ENCODE measurements around the gene AGBL2.
A peak's percentile ranks its signal among the peaks of the same experiment; 100 is the strongest.
"Not testable (repeated sequence)": the region's sequence is repeated elsewhere in the genome, so short reads cannot be mapped to it uniquely, and the experiment has no call there.

The AGBL2 gene

DNA sequence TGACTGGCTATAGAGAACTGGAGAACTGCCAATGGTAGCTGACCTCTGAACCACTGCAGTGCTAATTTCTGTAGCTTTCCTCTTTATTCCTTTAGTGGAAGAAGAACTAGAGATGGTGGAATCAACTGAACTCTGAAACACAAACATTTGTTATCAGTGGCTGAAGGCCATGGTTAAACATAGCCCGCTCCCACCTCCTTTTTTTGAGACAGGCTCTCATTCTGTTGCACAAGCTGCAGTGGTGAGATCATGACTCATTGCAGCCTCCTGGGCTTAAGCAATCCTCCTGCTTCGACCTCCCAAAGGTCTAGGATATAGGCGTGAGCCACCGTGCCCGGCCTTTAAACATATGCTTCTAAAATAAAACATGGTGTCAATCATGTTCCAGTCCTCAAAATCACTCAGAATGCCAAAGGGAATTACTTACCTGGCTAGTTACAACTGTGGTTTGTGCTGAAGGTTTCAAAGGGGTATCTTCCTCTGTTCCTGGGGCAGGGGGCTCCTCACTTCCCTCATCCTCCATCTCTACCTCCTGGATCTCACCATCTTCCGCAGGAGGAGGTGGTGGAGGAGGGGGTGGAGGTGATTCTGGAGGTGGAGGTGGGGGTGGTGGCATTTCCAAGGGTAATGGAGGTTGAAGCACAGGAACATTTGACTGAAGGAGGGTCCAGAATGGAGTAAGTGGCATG is 9.0 kb upstream of the AGBL2 start:
- Mint-ChIP-seq H3K36me3 (ENCODE audit: insufficient read depth) (peaks cover 82% of the 10 kb centered on the region), H3K4me1 (no peaks in the 10 kb centered on the region), H3K27me3 (no peaks in the 10 kb centered on the region), H3K4me3 (no peak overlapping the region), H3K9me3 (no peaks in the 10 kb centered on the region), H3K27ac (ENCODE audit: low read depth) (no peak overlapping the region)
- ATAC-seq (replicated peaks; ENCODE audit: extremely low read depth, poor library complexity, severe bottlenecking) = no peak
- DNase-seq (ENCODE audit: low spot score in 2 of 2) = no peak

DNA sequence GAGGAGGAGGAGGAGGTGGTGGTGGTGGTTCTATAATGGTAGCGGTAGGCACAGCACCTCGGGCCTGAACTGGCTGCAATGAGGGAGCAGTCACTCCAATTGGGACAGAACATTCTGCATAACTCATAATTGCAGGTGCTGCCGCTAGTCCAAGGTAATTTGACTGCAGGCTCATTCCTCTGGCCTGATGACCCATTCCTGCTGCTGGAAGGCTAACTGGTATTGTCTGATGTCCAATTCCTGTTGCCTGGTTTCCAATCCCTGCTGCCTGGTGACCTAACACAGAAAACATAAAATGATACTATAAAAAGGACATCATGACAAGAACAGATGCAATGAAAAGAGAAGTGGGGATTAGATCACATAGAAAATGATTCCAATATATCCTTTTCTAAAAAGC is 7.9 kb upstream of the AGBL2 start:
- DNase-seq (ENCODE audit: low spot score in 2 of 2) (no peak), ATAC-seq (replicated peaks; ENCODE audit: extremely low read depth, poor library complexity, severe bottlenecking) (no peak)
- no peaks in the 10 kb centered on the region for H3K9me3 Mint-ChIP-seq
- peaks cover 82% of the 10 kb centered on the region for H3K36me3 Mint-ChIP-seq (ENCODE audit: insufficient read depth)
- H3K4me3 Mint-ChIP-seq = no peak overlapping the region
- no peak overlapping the region for H3K27ac Mint-ChIP-seq (ENCODE audit: low read depth)
- no peaks in the 10 kb centered on the region for H3K27me3 Mint-ChIP-seq
- no peaks in the 10 kb centered on the region for H3K4me1 Mint-ChIP-seq

DNA sequence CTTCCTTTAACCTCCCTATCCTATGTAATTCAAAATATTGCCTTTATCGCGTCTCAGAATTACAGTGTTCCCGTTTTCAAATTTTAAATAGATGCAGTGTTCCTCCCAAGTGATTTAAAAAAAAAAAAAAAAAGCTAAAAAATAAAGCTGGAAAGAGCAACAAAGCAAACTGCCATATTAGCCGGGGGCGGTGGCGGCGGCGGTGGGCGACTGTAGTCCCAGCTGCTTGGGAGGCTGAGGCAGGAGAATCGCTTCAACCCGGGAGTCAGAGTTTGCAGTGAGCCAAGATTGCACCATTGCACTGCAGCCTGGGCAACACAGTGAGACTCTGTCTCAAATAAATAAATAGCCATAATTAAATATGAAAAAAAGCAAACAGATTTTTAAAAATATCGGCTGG is 5.5 kb upstream of the AGBL2 start:
- peaks cover 76% of the 10 kb centered on the region for H3K36me3 Mint-ChIP-seq (ENCODE audit: insufficient read depth)
- ATAC-seq (replicated peaks; ENCODE audit: extremely low read depth, poor library complexity, severe bottlenecking) (no peak), DNase-seq (ENCODE audit: low spot score in 2 of 2) (no peak)
- H3K4me3 Mint-ChIP-seq = no peak overlapping the region
- no peaks in the 10 kb centered on the region for H3K27me3 Mint-ChIP-seq
- no peak overlapping the region for H3K27ac Mint-ChIP-seq (ENCODE audit: low read depth)
- H3K4me1 Mint-ChIP-seq = peaks cover under 1% of the 10 kb centered on the region
- H3K9me3 Mint-ChIP-seq = no peaks in the 10 kb centered on the region

DNA sequence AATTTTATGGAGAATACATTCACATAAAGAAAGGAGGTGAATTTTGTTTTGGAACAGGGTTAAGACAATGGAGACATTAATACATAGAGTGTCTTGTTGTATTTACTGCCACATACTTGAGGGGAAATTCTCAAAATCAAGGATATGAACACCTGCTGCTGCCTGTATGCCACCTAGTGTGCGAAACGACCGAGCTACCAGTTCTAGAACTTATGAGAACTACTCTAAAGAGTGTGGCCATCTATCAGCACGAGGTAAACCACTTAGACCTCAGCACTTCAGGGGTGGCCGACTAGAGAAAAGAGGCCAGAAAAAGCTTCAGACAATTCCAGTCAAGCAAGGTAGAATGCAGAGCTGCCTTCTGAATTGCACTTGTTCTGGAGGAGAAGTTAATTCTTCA is 1.5 kb upstream of the AGBL2 start:
- ATAC-seq (replicated peaks; ENCODE audit: extremely low read depth, poor library complexity, severe bottlenecking) (no peak), DNase-seq (ENCODE audit: low spot score in 2 of 2) (no peak)
- Mint-ChIP-seq H3K4me3 (no peak overlapping the region), H3K27ac (ENCODE audit: low read depth) (no peak overlapping the region), H3K4me1 (peaks cover 13% of the 10 kb centered on the region), H3K9me3 (no peaks in the 10 kb centered on the region), H3K27me3 (no peaks in the 10 kb centered on the region), H3K36me3 (ENCODE audit: insufficient read depth) (peaks cover 48% of the 10 kb centered on the region)

GRCh38 chr11:47714554-47715081 is 551 bp downstream of the AGBL2 start:
- H3K4me1 Mint-ChIP-seq = peaks cover 13% of the 10 kb centered on the region
- H3K27ac Mint-ChIP-seq (ENCODE audit: low read depth) = peak overlapping the region; percentile 94
- H3K4me3 Mint-ChIP-seq = peak overlapping the region; percentile 93
- H3K36me3 Mint-ChIP-seq (ENCODE audit: insufficient read depth) = peaks cover 34% of the 10 kb centered on the region
- no peaks in the 10 kb centered on the region for H3K9me3 Mint-ChIP-seq
- ATAC-seq (replicated peaks; ENCODE audit: extremely low read depth, poor library complexity, severe bottlenecking) (peak; percentile 22), DNase-seq (ENCODE audit: low spot score in 2 of 2) (no peak)
- no peaks in the 10 kb centered on the region for H3K27me3 Mint-ChIP-seq

DNA sequence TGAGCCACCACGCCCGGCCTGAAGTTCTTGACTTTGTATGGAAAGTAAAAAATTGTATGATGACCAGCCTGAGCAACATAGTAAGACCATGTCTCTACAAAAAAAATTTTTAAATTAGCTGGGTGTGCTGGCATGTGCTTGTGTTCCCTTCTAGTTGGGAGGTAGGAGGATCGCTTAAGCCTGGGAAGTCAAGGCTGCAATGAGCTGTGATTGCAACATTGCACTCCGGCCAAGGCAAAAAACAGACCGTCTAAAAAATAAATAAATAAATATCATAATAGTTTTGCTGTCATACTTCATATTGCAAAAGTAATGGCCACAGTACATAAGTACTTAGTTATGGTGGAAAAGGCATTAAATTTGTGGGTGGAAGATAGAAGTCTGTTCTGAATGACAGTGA is 3.4 kb downstream of the AGBL2 start:
- Mint-ChIP-seq H3K27ac (ENCODE audit: low read depth) (no peak overlapping the region), H3K9me3 (no peaks in the 10 kb centered on the region), H3K27me3 (no peaks in the 10 kb centered on the region), H3K4me3 (no peak overlapping the region), H3K4me1 (peaks cover 13% of the 10 kb centered on the region), H3K36me3 (ENCODE audit: insufficient read depth) (peaks cover 10% of the 10 kb centered on the region)
- no peak for DNase-seq (ENCODE audit: low spot score in 2 of 2)
- ATAC-seq (replicated peaks; ENCODE audit: extremely low read depth, poor library complexity, severe bottlenecking) = no peak

DNA sequence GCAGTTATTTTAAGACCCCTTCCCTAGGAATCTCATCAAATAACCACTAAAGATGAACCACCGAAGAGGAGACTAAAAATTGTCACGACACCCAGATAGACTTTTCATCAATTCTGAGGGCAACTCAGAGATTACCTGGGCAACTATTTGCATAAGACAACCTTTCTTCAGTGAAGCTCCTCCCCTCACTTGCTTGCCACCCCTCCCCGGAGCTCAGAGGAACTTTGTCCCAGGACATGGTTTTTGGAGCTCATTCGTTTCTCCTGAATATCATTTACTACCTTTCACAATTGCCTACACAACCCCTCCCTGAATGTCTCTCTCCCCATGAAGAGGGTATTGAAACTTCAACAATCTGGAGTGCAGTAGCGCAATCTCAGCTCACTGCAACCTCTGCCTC is 3.9 kb downstream of the AGBL2 start:
- H3K9me3 Mint-ChIP-seq = no peaks in the 10 kb centered on the region
- no peak overlapping the region for H3K27ac Mint-ChIP-seq (ENCODE audit: low read depth)
- no peak overlapping the region for H3K4me3 Mint-ChIP-seq
- peaks cover 13% of the 10 kb centered on the region for H3K4me1 Mint-ChIP-seq
- ATAC-seq (replicated peaks; ENCODE audit: extremely low read depth, poor library complexity, severe bottlenecking) (no peak), DNase-seq (ENCODE audit: low spot score in 2 of 2) (no peak)
- no peaks in the 10 kb centered on the region for H3K27me3 Mint-ChIP-seq
- H3K36me3 Mint-ChIP-seq (ENCODE audit: insufficient read depth) = peaks cover 10% of the 10 kb centered on the region

- H3K27me3 Mint-ChIP-seq; H3K4me1 Mint-ChIP-seq; H3K9me3 Mint-ChIP-seq; H3K4me3 Mint-ChIP-seq; ATAC-seq (replicated peaks; ENCODE audit: extremely low read depth, poor library complexity, severe bottlenecking); H3K36me3 Mint-ChIP-seq (ENCODE audit: insufficient read depth); DNase-seq (ENCODE audit: low spot score in 2 of 2); H3K27ac Mint-ChIP-seq (ENCODE audit: low read depth): not testable (repeated sequence)
These were observed 7.8 kb downstream of the AGBL2 start for GRCh38 chr11:47707275-47707786.

GRCh38 chr11:47705721-47706120 is 9.4 kb downstream of the AGBL2 start:
- ATAC-seq (replicated peaks; ENCODE audit: extremely low read depth, poor library complexity, severe bottlenecking) (no peak), DNase-seq (ENCODE audit: low spot score in 2 of 2) (no peak)
- Mint-ChIP-seq H3K4me3 (no peak overlapping the region), H3K4me1 (no peaks in the 10 kb centered on the region), H3K9me3 (no peaks in the 10 kb centered on the region), H3K27ac (ENCODE audit: low read depth) (peak overlapping the region; percentile 73), H3K36me3 (ENCODE audit: insufficient read depth) (no peaks in the 10 kb centered on the region), H3K27me3 (no peaks in the 10 kb centered on the region)

- H3K4me3 Mint-ChIP-seq = no peak overlapping the region
- H3K36me3 Mint-ChIP-seq (ENCODE audit: insufficient read depth) = no peaks in the 10 kb centered on the region
- DNase-seq (ENCODE audit: low spot score in 2 of 2) (no peak), ATAC-seq (replicated peaks; ENCODE audit: extremely low read depth, poor library complexity, severe bottlenecking) (no peak)
- no peaks in the 10 kb centered on the region for H3K9me3 Mint-ChIP-seq
- H3K4me1 Mint-ChIP-seq = no peaks in the 10 kb centered on the region
- H3K27ac Mint-ChIP-seq (ENCODE audit: low read depth) = no peak overlapping the region
- H3K27me3 Mint-ChIP-seq = no peaks in the 10 kb centered on the region
These were observed 23.2 kb downstream of the AGBL2 start for GRCh38 chr11:47691979-47692378.

- Mint-ChIP-seq H3K27me3 (no peaks in the 10 kb centered on the region), H3K4me1 (no peaks in the 10 kb centered on the region), H3K9me3 (no peaks in the 10 kb centered on the region), H3K36me3 (ENCODE audit: insufficient read depth) (no peaks in the 10 kb centered on the region), H3K4me3 (no peak overlapping the region), H3K27ac (ENCODE audit: low read depth) (no peak overlapping the region)
- DNase-seq (ENCODE audit: low spot score in 2 of 2) (no peak), ATAC-seq (replicated peaks; ENCODE audit: extremely low read depth, poor library complexity, severe bottlenecking) (no peak)
These were observed 25.7 kb downstream of the AGBL2 start for GRCh38 chr11:47689480-47689879.

DNA sequence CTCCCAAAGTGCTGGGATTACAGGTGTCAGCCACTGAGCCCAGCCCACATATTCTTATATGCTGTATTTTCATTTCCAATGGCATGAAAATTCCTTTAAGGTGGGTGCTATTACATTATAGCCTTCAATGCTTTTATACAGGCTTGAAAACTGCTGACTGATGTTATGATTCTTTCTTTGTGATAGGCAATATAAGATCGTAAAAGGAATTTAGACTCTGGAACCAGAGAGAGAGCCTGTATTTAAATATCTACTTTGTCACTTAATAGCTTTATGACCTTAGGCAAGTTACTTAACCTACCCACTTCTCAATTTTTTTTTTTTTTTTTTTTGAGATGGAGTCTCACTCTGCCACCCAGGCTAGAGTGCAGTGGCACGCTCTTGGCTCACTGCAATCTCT is 26.2 kb downstream of the AGBL2 start:
- no peak overlapping the region for H3K27ac Mint-ChIP-seq (ENCODE audit: low read depth)
- no peaks in the 10 kb centered on the region for H3K9me3 Mint-ChIP-seq
- ATAC-seq (replicated peaks; ENCODE audit: extremely low read depth, poor library complexity, severe bottlenecking) = no peak

GRCh38 chr11:47688111-47688510 is 27.1 kb downstream of the AGBL2 start:
- no peak overlapping the region for H3K4me3 Mint-ChIP-seq
- no peaks in the 10 kb centered on the region for H3K4me1 Mint-ChIP-seq
- ATAC-seq (replicated peaks; ENCODE audit: extremely low read depth, poor library complexity, severe bottlenecking) (no peak), DNase-seq (ENCODE audit: low spot score in 2 of 2) (no peak)
- no peaks in the 10 kb centered on the region for H3K27me3 Mint-ChIP-seq
- H3K27ac Mint-ChIP-seq (ENCODE audit: low read depth) = no peak overlapping the region
- H3K36me3 Mint-ChIP-seq (ENCODE audit: insufficient read depth) = no peaks in the 10 kb centered on the region
- no peaks in the 10 kb centered on the region for H3K9me3 Mint-ChIP-seq

More for the DNA sequence above, 26.2 kb downstream of the AGBL2 start:
- Mint-ChIP-seq H3K4me3 (no peak overlapping the region), H3K4me1 (no peaks in the 10 kb centered on the region), H3K27me3 (no peaks in the 10 kb centered on the region), H3K36me3 (ENCODE audit: insufficient read depth) (no peaks in the 10 kb centered on the region)
- DNase-seq (ENCODE audit: low spot score in 2 of 2) = no peak

Measured in central memory CD8-positive, alpha-beta T cell (primary cell).